Peyer's patch (tissue), 4 donors: Measurements from ENCODE around the gene PLAA. TPM values are rescaled to one million over a fixed set of nuclear protein-coding genes. Genes with fewer than 3 reads are reported as not detected.

Experiments
- DNase-seq, 3 donors: peaks; one replicate each; pipeline ENCODE4 v3.0.0-alpha.2; 2017 to 2019
- H3K27ac ChIP-seq, 4 donors: fragments of 200-600 bp; sonication (generic); one replicate each; pipeline ENCODE4 v1.5.1; 2016 to 2019
- H3K27me3 ChIP-seq, 2 donors: fragments of 200-600 bp; sonication (generic); one replicate each; pipeline ENCODE4 v1.5.1; 2019
- H3K36me3 ChIP-seq, 3 donors: fragments of 200-600 bp; sonication (generic); one replicate each; pipeline ENCODE4 v1.5.1; 2016 to 2019
- H3K4me1 ChIP-seq, 4 donors: fragments of 200-600 bp; sonication (generic); one replicate each; pipeline ENCODE4 v1.5.1; 2016 to 2019
- H3K4me3 ChIP-seq, 4 donors: fragments of 200-600 bp; sonication (generic); 1 replicate in 3 of 4; 2 replicates in 1 of 4; pipeline ENCODE4 v1.5.1; 2016 to 2019; ENCODE audit warnings: mild to moderate bottlenecking in 1 of 4
- H3K9me3 ChIP-seq, 4 donors: fragments of 200-600 bp; sonication (generic); one replicate each; pipeline ENCODE4 v1.5.1; 2016 to 2019; ENCODE audit warnings: mild to moderate bottlenecking in 1 of 4
- POLR2A ChIP-seq, 2 donors: fragments of 450-650 bp; IDR thresholded peaks; one replicate each; pipeline ENCODE4 v1.5.1; 2017; ENCODE audit warnings: antibody characterized with exemption in 2 of 2, mild to moderate bottlenecking in 2 of 2, moderate library complexity in 2 of 2
- total RNA-seq, 4 donors: library from RNA; depleted of rRNA; stranded (reverse); fragments of >200 nt; gene quantifications; one replicate each; pipeline ENCODE4 v1.1.0, GENCODE V29; 2016
- TF ChIP-seq, protein P1 (sequence below), 6 experiments: fragments of 450-650 bp in 4 of 6; fragments of 200-600 bp in 2 of 6; sonication (generic) in 1 of 6; IDR thresholded peaks; one replicate each; pipeline ENCODE4 v1.5.1; 2017 to 2019; ENCODE audit warnings: antibody characterized with exemption in 6 of 6, mild to moderate bottlenecking in 3 of 6, moderate library complexity in 1 of 6

PLAA gene
- total RNA-seq, 4 donors from 2014 or later = 16.3 to 30.5 (median 22.8) TPM

DNA sequence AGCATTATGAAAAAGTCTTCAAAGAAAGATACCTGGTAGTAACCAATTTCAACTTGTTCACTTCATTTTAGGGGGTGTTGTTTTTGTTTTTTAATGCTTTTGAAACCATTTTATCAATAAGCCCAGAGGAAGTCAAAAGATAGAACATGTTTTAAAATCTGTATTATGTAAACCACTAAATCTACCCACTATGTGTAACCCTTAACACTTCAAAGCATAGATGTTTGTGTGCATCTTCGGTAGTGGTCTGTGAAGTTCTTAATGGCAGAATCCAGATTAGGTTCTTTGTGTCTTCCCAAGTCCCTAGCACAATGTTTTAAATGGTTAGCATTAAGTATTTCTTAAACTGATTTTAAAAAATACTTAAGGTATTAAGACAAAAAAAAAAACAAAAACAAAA is 6.3 kb downstream of the PLAA start:
- Histone ChIP-seq H3K36me3 (no peaks in the 10 kb centered on the region), H3K27me3 (no peaks in the 10 kb centered on the region), H3K4me3 (no peak overlapping the region), H3K9me3 (no peaks in the 10 kb centered on the region), H3K4me1 (peaks cover 0 to 29% (median 3%) of the 10 kb centered on the region in 4 donors), H3K27ac (no peak overlapping the region)
- DNase-seq = no peak
- TF ChIP-seq, protein P1, sequence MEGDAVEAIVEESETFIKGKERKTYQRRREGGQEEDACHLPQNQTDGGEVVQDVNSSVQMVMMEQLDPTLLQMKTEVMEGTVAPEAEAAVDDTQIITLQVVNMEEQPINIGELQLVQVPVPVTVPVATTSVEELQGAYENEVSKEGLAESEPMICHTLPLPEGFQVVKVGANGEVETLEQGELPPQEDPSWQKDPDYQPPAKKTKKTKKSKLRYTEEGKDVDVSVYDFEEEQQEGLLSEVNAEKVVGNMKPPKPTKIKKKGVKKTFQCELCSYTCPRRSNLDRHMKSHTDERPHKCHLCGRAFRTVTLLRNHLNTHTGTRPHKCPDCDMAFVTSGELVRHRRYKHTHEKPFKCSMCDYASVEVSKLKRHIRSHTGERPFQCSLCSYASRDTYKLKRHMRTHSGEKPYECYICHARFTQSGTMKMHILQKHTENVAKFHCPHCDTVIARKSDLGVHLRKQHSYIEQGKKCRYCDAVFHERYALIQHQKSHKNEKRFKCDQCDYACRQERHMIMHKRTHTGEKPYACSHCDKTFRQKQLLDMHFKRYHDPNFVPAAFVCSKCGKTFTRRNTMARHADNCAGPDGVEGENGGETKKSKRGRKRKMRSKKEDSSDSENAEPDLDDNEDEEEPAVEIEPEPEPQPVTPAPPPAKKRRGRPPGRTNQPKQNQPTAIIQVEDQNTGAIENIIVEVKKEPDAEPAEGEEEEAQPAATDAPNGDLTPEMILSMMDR (IDR thresholded peaks at IDR 0.05) = no peak
- TF ChIP-seq POLR2A (IDR thresholded peaks at IDR 0.05) = no peak

GRCh38 chr9:26939955-26940711 is 6.9 kb downstream of the PLAA start:
- DNase-seq = no peak
- Histone ChIP-seq H3K36me3 (no peaks in the 10 kb centered on the region), H3K9me3 (no peaks in the 10 kb centered on the region), H3K4me3 (no peak overlapping the region), H3K4me1 (peaks cover 0 to 23% (median 0%) of the 10 kb centered on the region in 4 donors), H3K27ac (no peak overlapping the region), H3K27me3 (no peaks in the 10 kb centered on the region)
- TF ChIP-seq, protein P1 (IDR thresholded peaks at IDR 0.05) = no peak
- TF ChIP-seq POLR2A (IDR thresholded peaks at IDR 0.05) = no peak

- Histone ChIP-seq H3K27me3 (no peaks in the 10 kb centered on the region), H3K36me3 (no peaks in the 10 kb centered on the region), H3K4me1 (peaks cover 0 to 10% (median 0%) of the 10 kb centered on the region in 4 donors), H3K9me3 (no peaks in the 10 kb centered on the region), H3K4me3 (no peak overlapping the region), H3K27ac (no peak overlapping the region)
- DNase-seq = no peak
- TF ChIP-seq POLR2A (IDR thresholded peaks at IDR 0.05) = no peak
- TF ChIP-seq, protein P1 (IDR thresholded peaks at IDR 0.05) = no peak
Measured at GRCh38 chr9:26937816-26938371, 9.1 kb downstream of the PLAA start.

DNA sequence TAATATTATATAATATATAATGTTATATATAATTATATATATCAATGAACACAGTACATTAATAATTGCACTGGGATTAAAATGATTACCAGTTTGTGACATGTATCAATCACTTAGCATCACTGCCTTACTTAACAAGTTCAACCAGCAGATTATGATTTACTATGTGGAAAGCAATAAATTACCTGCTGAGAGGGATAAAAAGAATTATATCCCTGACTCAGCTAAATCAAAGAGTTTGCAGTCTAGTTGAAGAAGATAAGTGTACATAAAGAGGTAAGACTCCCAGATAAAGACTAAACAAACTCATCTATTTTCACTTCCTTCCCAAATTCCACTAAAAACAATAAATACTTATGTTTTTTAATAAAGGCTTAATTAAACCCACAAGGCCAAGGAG is 11.2 kb downstream of the PLAA start:
- no peak for DNase-seq
- H3K27me3 ChIP-seq = no peaks in the 10 kb centered on the region
- no peak overlapping the region for H3K4me3 ChIP-seq
- TF ChIP-seq, protein P1 (IDR thresholded peaks at IDR 0.05) = no peak
- TF ChIP-seq POLR2A (IDR thresholded peaks at IDR 0.05) = no peak
- no peaks in the 10 kb centered on the region for H3K9me3 ChIP-seq
- no peak overlapping the region for H3K27ac ChIP-seq
- no peaks in the 10 kb centered on the region for H3K36me3 ChIP-seq
- peaks cover 0 to 4% (median 0%) of the 10 kb centered on the region in 4 donors for H3K4me1 ChIP-seq

DNA sequence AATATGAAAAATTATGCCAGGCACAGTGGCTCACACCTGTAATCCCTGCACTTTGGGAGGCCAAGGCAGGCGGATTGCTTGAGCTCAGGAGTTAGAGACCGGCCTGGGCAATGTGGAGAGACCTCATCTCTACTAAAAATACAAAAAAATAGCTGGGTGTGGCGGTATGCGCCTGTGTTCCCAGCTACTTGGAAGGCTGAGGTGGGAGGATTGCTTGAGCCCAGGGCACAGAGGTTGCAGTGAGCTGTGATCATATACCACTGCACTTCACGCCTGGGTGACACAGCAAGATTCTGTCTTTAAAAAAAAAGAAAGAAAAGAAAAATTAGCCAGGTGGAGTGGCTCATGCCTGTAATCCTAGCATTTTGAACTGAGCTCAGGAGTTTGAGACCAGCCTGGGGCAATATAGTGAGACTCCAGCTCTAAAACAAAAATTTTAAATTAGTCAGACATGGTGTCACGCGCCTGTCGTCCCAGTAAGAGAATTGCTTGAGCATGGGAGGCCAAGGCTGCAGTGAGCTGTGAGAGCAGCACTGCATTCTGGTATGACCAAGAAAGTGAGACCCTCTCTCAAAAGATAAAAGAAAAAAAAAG is 18.0 kb downstream of the PLAA start:
- no peak overlapping the region for H3K27ac ChIP-seq

More for the DNA sequence above, 18.0 kb downstream of the PLAA start:
- TF ChIP-seq, protein P1 (IDR thresholded peaks at IDR 0.05) = no peak
- no peak for TF ChIP-seq POLR2A (IDR thresholded peaks at IDR 0.05)
- no peak for DNase-seq
- H3K4me3 ChIP-seq = no peak overlapping the region
- no peaks in the 10 kb centered on the region for H3K27me3 ChIP-seq
- no peaks in the 10 kb centered on the region for H3K9me3 ChIP-seq
- H3K36me3 ChIP-seq = peaks cover 0 to 43% (median 0%) of the 10 kb centered on the region in 3 donors
- H3K4me1 ChIP-seq = no peaks in the 10 kb centered on the region
